Pericardium fibroblast (primary cell): ENCODE results near the gene ELANE. TPM values are rescaled to one million over a fixed set of nuclear protein-coding genes. Genes with fewer than 3 reads are reported as not detected.

Source experiments
- total RNA-seq: library from RNA; depleted of rRNA; stranded (reverse); fragments of >200 nt; gene quantifications from 2 replicates; pipeline ENCODE4 v1.2.3, GENCODE V29; 2015

ELANE gene
- total RNA-seq = 3.4 and 8.4 TPM in 2 replicates

DNA sequence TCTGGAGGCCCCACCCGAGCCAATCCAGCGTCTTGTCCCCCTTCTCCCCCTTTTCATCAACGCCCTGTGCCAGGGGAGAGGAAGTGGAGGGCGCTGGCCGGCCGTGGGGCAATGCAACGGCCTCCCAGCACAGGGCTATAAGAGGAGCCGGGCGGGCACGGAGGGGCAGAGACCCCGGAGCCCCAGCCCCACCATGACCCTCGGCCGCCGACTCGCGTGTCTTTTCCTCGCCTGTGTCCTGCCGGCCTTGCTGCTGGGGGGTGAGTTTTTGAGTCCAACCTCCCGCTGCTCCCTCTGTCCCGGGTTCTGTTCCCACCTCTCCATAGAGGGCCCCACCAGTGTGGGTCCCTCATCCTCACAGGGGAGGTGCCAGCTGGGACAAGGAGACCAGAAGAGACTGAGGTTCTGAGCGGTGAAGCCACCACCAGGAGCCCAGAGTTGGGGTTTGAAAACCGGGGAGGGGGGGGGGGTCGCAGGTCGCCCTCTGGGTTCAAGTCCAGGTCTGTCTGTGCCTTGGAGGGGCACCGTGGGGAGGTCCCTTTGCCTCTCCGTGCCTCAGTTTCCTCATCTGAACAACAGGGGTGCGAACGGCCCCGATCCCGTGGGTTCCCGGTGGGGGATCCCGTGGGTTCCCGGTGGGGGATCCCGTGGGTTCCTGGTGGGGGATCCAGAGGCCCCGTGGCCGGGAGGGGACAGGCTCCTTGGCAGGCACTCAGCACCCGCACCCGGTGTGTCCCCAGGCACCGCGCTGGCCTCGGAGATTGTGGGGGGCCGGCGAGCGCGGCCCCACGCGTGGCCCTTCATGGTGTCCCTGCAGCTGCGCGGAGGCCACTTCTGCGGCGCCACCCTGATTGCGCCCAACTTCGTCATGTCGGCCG, at the start of gene ELANE:
TSS of gene ELANE (plus strand) at position 168 of the 878 bp plus-strand sequence. CDS start at position 194, 26 bp downstream.

DNA sequence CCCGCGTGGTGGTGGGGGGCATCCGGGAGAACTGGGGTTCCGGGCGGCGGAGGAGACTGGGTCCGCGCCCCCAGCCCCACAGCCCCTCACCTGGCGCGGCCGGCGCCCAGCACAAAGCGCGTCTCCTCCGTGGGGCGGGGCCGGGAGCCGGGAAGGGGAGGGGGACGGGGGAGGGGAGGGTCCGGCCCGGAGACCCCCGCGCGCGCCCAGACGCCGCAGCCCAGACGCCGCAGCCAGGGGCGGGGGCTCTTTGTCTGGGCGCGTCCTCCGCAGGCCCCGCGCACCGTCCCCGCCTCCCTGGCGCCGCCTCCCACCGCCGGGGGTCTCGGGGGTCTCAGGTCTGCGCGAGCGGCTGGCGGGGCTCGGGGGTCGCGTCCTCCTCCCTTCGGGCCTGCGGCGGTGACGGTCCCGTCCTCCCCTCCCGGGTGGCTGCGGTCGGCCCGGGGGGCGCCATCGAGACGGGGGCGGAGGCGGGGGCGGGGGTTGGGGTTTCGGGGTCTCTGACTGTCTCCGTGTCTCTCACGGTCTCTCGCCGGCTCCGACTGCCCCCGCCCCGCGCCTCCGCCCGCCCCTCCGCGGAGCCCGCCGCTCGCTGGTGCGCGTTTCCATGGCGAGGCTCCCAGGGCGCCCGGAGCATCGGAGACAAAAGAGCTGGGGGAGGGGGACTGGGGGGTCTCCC, 30.1 kb upstream of the ELANE start, which contains the start of gene PLPPR3:
TSS of gene PLPPR3 (minus strand) at position 131 of the 679 bp plus-strand sequence. CDS start 396 bp downstream, outside the sequence.

DNA sequence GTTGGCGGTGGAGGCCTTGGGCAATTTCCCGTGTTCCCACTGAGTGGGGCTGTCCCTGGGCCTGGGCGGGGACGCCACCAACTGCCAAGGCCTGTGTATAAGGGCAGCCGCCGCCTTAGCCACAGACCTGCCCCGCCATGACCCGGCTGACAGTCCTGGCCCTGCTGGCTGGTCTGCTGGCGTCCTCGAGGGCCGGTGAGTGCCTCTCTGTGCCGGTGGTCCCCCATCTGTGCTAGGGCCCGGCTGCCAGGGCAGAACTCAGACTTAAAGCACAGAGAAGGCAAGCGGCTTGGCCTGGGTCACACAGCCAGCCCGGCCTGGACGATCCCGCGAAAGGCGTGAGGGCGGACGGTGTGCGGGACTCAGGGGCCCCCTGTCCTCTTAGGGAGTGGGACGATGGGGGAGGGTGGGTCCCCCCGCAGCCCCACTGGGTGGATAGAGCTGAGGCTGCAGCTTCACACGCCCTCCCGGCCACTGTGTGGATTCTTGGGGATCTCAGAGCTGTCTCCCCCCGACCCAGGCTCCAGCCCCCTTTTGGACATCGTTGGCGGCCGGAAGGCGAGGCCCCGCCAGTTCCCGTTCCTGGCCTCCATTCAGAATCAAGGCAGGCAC, 24.3 kb upstream of the ELANE start, which contains the start of gene AZU1:
TSS of gene AZU1 (plus strand) at position 128 of the 612 bp plus-strand sequence. CDS start at position 138, 10 bp downstream.

DNA sequence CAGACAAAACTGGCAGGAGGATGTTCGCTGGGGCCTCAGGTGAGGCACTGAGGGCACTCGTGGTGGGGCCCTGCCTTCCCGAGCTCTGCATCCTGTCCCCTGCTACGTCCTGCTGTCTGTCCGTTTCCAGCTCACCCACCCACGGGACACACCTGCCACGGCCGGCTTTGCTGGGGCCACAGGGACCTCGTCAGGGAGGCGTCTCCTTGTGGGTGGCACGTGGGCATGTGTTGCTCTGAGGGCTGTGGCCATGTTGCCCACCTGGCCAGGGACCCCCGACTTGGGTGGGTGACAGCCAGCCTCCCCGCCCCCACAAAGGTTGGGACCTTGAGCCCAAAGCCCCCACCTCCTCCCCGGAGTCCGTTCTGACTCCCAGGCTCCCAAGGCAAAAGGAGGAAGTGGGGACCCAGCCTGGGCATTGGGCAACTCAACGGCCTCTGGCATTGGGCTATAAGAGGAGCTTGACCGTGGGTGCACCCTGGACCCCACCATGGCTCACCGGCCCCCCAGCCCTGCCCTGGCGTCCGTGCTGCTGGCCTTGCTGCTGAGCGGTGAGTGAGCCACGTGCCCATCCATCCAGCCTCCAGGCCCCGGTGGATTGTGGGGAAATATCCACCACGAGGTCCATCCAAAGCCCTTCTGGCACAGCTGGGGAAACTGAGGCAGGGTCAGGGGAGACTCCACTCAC, 11.4 kb upstream of the ELANE start, which contains the start of gene PRTN3:
TSS of gene PRTN3 (plus strand) at position 481 of the 688 bp plus-strand sequence. CDS start at position 491, 10 bp downstream.

DNA sequence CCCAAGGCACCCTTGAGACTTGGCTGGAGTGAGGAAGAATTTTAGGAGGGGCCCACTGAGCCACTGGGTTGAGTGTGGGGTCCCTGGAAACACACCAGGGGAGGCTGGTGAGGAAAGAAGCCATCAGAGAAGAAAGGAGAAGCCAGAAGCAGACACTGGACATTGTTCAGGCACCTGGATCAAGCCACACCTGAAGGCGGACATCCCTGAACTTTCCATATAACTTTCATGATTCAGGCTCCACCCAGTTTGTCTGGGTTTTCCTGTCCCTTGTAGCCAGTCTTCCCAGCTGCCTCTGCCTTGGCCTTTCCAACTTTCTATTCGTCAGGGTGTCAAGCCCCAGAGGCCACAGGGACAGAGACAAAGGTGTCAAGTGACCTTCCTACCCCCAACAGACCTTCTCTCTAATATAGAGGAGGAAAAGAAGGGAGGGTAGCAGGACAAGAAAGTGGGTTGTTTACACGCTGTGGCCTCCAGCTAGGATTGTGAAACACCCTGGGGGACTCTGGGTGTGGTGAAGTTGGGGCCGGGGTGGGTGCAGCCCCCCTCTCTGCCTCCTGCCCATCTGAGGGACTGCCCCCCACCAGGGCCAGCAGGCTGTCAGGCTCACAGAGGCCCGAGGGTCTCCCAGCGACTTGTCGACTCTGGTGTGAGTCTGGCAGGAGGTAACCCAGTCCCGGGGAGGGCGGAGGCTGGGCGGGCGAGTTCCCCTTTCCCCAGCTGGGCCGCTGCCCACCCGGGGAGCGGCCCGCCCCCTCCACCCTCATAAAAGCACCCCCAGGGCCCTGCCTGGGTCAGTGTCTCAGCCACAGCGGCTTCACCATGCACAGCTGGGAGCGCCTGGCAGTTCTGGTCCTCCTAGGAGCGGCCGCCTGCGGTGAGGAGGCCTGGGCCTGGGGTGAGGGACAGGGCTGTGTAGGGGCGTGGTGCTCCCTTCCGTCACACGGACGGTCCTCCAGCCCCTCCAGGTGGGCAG, 7.1 kb downstream of the ELANE start, which contains the start of gene CFD:
TSS of gene CFD (plus strand) at position 797 of the 976 bp plus-strand sequence. CDS start at position 823, 26 bp downstream.

DNA sequence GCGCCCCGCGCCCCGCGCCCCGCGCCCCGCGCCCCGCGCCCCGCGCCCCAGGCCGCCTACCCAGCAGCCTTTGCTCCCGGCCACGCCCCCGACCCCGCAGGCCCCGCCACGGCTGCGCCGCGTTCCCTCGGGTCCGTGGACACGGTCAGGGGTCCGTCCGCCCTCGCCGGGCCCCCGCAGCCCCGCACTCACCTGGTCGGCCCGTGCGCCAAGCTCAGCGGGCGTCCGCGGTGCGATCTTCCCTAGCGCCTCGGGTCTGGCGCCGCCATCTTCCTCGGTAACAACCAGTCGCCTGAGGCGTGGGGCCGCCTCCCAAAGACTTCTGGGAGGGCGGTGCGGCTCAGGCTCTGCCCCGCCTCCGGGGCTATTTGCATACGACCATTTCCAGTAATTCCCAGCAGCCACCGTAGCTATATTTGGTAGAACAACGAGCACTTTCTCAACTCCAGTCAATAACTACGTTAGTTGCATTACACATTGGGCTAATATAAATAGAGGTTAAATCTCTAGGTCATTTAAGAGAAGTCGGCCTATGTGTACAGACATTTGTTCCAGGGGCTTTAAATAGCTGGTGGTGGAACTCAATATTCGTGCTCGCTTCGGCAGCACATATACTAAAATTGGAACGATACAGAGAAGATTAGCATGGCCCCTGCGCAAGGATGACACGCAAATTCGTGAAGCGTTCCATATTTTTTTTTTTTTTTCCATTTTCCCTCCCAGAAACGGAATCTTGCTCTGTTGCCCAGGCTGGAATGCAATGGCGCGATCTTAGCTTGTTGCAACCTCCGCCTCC, 41.0 kb downstream of the ELANE start, which contains the start of the genes MED16 and RNU6-9:
TSS of gene MED16 (minus strand) at position 294 of the 796 bp plus-strand sequence. CDS start 2,056 bp downstream, outside the sequence.
TSS of gene RNU6-9 (plus strand) at position 591 of the 796 bp plus-strand sequence.

Other genes with a start within 250 kb of the ELANE start
- gene POLRMT, start 218.8 kb upstream of the ELANE start, total RNA-seq = 18.2 and 21.0 TPM in 2 replicates
- 0.26 TPM in 1 of 2 replicates, not detected in the other for gene FGF22, start 212.4 kb upstream of the ELANE start, total RNA-seq
- 45.9 and 58.9 TPM in 2 replicates for gene RNF126, start 189.1 kb upstream of the ELANE start, total RNA-seq
- gene FSTL3, start 175.9 kb upstream of the ELANE start, total RNA-seq = 280 and 441 TPM in 2 replicates
- not detected in 2 replicates for gene PRSS57, start 156.9 kb upstream of the ELANE start, total RNA-seq
- 140 and 141 TPM in 2 replicates for gene PALM, start 143.4 kb upstream of the ELANE start, total RNA-seq
- gene MISP, start 101.2 kb upstream of the ELANE start, total RNA-seq = not detected in 2 replicates
- 130 and 227 TPM in 2 replicates for gene PTBP1, start 54.9 kb upstream of the ELANE start, total RNA-seq
- 0.09 and 1.6 TPM in 2 replicates for gene PLPPR3, start 30.3 kb upstream of the ELANE start, total RNA-seq
- gene AZU1, start 24.5 kb upstream of the ELANE start, total RNA-seq = not detected in 2 replicates
- gene PRTN3, start 11.3 kb upstream of the ELANE start, total RNA-seq = 2.0 TPM in 1 of 2 replicates, not detected in the other
- gene CFD, start 7.4 kb downstream of the ELANE start, total RNA-seq = 190 and 206 TPM in 2 replicates
- 42.2 and 44.2 TPM in 2 replicates for gene MED16, start 40.9 kb downstream of the ELANE start, total RNA-seq
- not detected in 2 replicates for gene RNU6-9, start 41.2 kb downstream of the ELANE start, total RNA-seq
- gene R3HDM4, start 60.9 kb downstream of the ELANE start, total RNA-seq = 41.7 and 52.9 TPM in 2 replicates
- not detected in 2 replicates for gene KISS1R, start 65.0 kb downstream of the ELANE start, total RNA-seq
- 4.1 and 7.2 TPM in 2 replicates for gene ARID3A, start 73.7 kb downstream of the ELANE start, total RNA-seq
- 41.4 and 55.8 TPM in 2 replicates for gene WDR18, start 132.0 kb downstream of the ELANE start, total RNA-seq
- 0.70 and 1.4 TPM in 2 replicates for gene GRIN3B, start 148.1 kb downstream of the ELANE start, total RNA-seq
- 158 and 167 TPM in 2 replicates for gene TMEM259, start 168.8 kb downstream of the ELANE start, total RNA-seq
- gene RNU6-2, start 169.2 kb downstream of the ELANE start, total RNA-seq = not detected in 2 replicates
- gene CNN2, start 174.3 kb downstream of the ELANE start, total RNA-seq = 279 and 398 TPM in 2 replicates
- gene ABCA7, start 187.8 kb downstream of the ELANE start, total RNA-seq = 3.1 and 3.3 TPM in 2 replicates
- 0.26 and 0.47 TPM in 2 replicates for gene ARHGAP45, start 214.9 kb downstream of the ELANE start, total RNA-seq
- gene POLR2E, start 243.1 kb downstream of the ELANE start, total RNA-seq = 132 and 219 TPM in 2 replicates